ENCODE results near the gene MMAA.

Gene MMAA

DNA sequence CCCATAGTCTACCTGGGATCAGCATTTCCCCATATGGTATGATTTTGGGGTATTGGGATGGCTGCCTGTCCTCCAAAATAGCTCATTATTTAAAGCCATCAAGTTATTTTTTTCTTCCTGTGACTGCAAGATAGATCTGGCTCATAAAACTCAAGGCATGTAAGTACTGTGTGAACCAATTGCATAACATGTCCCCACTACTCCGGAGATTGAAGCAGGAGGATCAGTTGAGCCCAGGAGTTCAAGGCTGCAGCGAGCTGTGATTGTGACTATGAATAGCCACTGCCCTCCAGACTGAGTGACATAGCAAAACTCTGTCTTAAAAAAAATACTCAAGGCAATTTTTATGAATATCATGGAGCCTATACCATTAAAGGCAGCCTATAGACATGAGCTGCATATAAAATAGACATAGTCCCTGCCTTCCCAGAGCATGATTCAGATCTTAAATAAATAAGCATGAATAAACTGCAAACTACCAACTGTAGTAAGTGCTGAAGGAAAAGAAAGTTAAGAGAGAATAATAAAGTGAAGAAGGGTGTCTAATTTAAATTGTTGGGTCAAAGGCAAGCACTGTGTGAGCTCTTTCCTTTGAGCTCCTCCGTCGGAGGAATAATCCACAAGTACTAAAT is 16.9 kb upstream of the MMAA start:
- no peak overlapping the region for H3K4me3 ChIP-seq (ENCODE audit: low read depth, low read length)
- no peak for TF ChIP-seq CTCF (IDR thresholded peaks at IDR 0.05; ENCODE audit: borderline replicate concordance, insufficient read depth, low read depth, low read length)

DNA sequence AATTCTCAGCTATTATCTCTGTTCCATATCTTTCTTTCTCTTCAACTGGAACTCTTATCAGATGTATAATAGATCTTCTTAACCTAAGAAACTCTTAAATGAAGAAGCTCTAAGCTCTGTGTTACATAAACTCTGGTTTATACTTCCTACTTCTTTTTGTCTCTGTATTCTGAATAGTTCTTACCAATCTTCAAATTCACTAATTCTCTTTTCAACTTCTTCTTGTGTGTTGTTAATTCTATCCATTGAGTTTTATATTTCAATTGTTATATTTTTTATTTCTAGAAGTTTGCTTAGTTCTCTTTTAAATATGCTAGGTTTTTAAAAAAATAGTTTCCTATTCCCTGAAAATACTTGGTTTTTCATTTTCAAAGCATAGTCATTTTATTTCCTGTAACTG is 13.2 kb upstream of the MMAA start:
- H3K4me3 ChIP-seq (ENCODE audit: low read depth, low read length), result no peak overlapping the region
- no peak for TF ChIP-seq CTCF (IDR thresholded peaks at IDR 0.05; ENCODE audit: borderline replicate concordance, insufficient read depth, low read depth, low read length)

DNA sequence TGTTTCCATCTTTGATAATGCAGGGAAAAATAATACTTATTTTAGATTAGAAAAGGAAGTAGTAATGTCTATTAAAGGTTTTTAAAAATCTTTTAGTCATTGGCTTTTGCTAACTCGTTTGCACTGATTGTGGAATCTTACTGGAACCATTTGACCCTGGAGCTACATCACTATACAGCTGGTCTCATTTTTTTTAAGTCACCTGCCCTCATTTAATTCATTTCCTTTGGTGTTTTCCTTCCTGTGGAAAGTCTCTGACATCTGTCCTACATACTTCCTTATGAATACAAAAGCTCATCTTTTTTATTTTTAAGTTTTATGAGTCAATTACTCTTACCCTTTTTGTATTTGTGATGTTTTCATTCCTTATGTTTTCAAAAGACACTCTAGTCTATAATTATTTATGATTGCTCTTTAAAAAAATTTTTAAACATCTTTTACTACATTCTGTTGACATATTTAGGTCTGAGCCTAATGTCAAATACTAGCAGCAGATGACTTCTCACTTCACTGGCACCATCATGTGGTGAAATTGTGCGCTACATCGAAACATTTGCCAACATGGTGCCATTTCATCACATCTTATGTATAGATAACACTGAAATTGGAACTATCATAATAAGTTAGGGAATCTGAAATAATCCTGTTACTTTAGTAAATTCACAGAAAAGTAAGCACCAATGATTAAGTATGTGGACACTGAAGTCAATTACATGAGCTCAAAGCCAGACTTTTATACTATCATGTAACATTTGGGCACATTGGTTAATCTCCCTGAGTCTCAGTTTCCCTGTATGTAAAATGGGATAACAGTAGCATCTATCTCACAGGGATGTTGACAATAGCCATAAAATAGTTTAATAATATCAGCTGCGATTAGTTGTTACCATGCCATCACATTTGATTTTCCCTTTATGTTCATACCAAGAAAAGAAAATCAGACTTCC is 9.4 kb upstream of the MMAA start:
- TF ChIP-seq CTCF (IDR thresholded peaks at IDR 0.05; ENCODE audit: borderline replicate concordance, insufficient read depth, low read depth, low read length), result peak; percentile 56; the same call in 1 of the 2 replicates

GRCh38 chr4:145613566-145614232 is 5.5 kb upstream of the MMAA start:
- TF ChIP-seq CTCF (IDR thresholded peaks at IDR 0.05; ENCODE audit: borderline replicate concordance, insufficient read depth, low read depth, low read length), result no peak
- H3K4me3 ChIP-seq (ENCODE audit: low read depth, low read length), result no peak overlapping the region

More for the DNA sequence above, 9.4 kb upstream of the MMAA start:
- no peak overlapping the region for H3K4me3 ChIP-seq (ENCODE audit: low read depth, low read length)

GRCh38 chr4:145614233-145614610 is 5.0 kb upstream of the MMAA start:
- no peak overlapping the region for H3K4me3 ChIP-seq (ENCODE audit: low read depth, low read length)
- TF ChIP-seq CTCF (IDR thresholded peaks at IDR 0.05; ENCODE audit: borderline replicate concordance, insufficient read depth, low read depth, low read length), result no peak

DNA sequence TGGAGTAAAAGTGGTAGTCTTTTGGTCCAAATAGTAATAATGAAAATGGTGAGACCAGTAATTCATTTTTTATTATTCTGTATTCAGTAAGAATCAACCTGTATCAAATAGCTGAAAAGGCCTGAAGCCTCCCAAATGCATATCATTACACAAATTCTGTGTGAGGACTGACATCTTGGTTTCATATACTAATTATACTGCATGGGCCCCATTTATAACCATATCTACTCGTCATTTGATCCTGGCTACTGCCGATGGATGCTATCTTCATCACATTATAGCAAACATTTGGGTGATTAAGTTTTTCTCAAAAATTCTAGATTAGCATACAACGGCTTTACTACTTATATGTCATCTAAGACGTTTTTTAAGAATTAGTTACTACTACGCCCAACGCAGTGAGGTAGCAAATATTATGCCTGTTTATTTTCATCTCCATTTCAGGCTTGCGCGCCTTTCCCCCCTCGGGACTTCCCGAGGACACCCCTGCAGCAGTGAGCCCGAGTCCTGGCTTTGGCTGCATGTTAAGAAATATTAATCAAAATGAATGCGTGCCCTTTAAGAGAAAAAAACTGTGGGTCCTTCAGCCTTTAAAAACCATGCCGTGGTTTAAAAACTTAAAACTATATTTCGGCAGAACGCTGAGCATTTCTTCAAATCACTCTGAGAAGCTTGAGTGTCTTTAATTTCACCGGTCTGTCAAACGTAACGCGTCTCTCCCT is 814 bp upstream of the MMAA start:
- TF ChIP-seq CTCF (IDR thresholded peaks at IDR 0.05; ENCODE audit: borderline replicate concordance, insufficient read depth, low read depth, low read length), result no peak
- H3K4me3 ChIP-seq (ENCODE audit: low read depth, low read length), result peak overlapping the region; percentile 77
